ENCODE data around the gene UBR4.

DNA sequence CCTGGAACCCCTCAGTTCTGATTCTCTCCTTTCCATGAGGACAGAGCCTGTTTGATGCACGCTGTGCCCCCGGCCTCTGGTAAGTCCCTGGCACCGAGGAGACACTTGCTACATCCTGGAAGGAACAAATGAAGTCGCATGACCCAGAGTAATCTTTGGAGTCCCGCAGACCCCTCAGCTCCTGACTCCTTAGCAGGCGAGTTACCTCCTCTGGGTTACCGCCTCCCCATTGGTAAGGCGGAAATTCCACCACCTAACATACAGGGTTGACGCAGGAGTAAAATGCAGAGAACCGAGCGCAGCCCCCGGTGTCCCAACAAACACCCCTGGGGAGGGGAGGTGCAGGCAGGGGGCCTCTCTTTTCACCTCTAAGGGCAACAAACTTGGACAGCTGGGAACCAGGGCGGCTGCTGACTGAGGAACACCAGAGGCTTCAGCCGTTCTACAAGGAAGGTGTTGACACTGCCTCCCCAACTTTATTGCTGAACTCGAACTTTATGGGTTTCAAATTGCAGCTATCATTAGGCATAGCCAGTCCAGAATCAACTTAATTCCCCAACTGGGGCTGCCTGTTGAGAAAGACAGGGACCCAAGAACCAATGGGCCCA, 138.3 kb downstream of the UBR4 start:
- TF ChIP-seq, protein P1, sequence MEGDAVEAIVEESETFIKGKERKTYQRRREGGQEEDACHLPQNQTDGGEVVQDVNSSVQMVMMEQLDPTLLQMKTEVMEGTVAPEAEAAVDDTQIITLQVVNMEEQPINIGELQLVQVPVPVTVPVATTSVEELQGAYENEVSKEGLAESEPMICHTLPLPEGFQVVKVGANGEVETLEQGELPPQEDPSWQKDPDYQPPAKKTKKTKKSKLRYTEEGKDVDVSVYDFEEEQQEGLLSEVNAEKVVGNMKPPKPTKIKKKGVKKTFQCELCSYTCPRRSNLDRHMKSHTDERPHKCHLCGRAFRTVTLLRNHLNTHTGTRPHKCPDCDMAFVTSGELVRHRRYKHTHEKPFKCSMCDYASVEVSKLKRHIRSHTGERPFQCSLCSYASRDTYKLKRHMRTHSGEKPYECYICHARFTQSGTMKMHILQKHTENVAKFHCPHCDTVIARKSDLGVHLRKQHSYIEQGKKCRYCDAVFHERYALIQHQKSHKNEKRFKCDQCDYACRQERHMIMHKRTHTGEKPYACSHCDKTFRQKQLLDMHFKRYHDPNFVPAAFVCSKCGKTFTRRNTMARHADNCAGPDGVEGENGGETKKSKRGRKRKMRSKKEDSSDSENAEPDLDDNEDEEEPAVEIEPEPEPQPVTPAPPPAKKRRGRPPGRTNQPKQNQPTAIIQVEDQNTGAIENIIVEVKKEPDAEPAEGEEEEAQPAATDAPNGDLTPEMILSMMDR (IDR thresholded peaks at IDR 0.05): no peak
- no peak for TF ChIP-seq POLR2A (IDR thresholded peaks at IDR 0.05)

Measured in suprapubic skin (tissue), 3 donors.